SH-SY5Y (cell line): Measurements from ENCODE around the gene DCLK1.

Experiments
- GATA2 ChIP-seq: IDR thresholded peaks from 2 replicates; pipeline ENCODE4 v1.6.1; 2011; ENCODE audit warnings: mild to moderate bottlenecking, low read depth, low read length
- GATA3 ChIP-seq: IDR thresholded peaks from 2 replicates; pipeline ENCODE4 v1.6.1; 2011; ENCODE audit warnings: low read depth, mild to moderate bottlenecking, low read length, moderate library complexity

DNA sequence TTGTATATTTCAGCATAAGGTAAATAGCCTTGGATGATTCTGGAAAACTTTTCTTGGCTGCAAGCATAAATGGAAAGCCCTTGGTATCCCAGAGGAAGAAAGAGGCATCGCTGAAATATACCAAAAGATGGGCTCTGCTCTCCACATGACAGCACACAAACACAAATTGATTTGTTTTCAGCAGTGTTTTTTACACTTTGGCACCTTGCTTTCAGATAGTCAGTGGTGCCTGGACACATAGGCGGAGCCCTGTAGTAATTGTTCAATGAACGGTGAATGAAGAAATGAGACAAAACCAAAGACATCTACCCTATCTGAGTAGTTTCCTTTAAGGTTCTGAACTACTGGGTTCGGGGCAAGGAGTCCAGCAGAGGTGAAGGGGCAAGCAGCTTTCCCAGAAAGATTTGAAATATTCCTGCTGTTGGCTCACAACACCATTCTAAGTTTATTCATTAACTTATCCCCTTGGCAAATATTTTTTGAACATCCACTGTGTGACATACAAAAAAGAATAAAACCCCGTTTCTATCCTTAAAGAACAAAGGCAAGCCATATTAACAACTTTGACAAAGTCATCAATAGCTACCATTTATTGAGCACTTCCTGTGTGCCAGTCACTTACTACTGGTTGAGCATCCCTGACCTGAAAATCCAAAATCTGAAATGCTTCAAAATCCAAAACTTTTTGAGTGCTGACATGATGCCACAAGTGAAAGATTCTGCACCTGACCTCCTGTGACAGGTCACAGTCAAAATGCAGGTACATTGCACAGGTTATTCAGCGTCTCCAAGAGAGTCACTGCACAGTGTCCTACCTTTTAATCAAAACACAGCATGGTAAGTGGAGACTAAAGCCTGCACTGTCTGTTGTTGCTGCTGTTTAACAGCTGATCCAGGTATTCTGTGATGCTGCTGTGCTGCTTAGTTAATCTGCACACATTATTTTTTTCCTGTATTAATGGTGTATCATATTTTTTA lies 238.1 kb downstream of the DCLK1 start:
- TF ChIP-seq GATA2: no peak
- no peak for TF ChIP-seq GATA3
